ENCODE data around the gene RAB11FIP3. TPM values are rescaled to one million over a fixed set of nuclear protein-coding genes. Genes with fewer than 3 reads are reported as not detected.
"Not testable (repeated sequence)": the region's sequence is repeated elsewhere in the genome, so short reads cannot be mapped to it uniquely, and the experiment has no call there.

The RAB11FIP3 gene
- total RNA-seq = 20.5 and 72.5 TPM in 2 replicates

GRCh38 chr16:425082-425718, at the start of gene RAB11FIP3:
RAB11FIP3 (plus strand) TSS chr16:425649; CDS start chr16:426007, 358 bp downstream.
- no peak for DNase-seq (ENCODE audit: low read depth)

- DNase-seq (ENCODE audit: low read depth) = no peak
These were observed 49.3 kb upstream of the RAB11FIP3 start for GRCh38 chr16:375927-376816.

GRCh38 chr16:376817-377418, 48.5 kb upstream of the RAB11FIP3 start:
- no peak for DNase-seq (ENCODE audit: low read depth)

- no peak for DNase-seq (ENCODE audit: low read depth)
These were observed 48.0 kb upstream of the RAB11FIP3 start for GRCh38 chr16:377419-377951.

GRCh38 chr16:378113-378820, 47.2 kb upstream of the RAB11FIP3 start:
- not testable (repeated sequence) for DNase-seq (ENCODE audit: low read depth)

GRCh38 chr16:378821-379182, 46.6 kb upstream of the RAB11FIP3 start:
- DNase-seq (ENCODE audit: low read depth) = no peak

- DNase-seq (ENCODE audit: low read depth) = peak; percentile 22
These were observed 46.1 kb upstream of the RAB11FIP3 start for GRCh38 chr16:379183-379960.

- no peak for DNase-seq (ENCODE audit: low read depth)
These were observed 45.3 kb upstream of the RAB11FIP3 start for GRCh38 chr16:379961-380761.

- no peak for DNase-seq (ENCODE audit: low read depth)
These were observed 44.8 kb upstream of the RAB11FIP3 start for GRCh38 chr16:380762-381011.

GRCh38 chr16:381012-381788, 44.2 kb upstream of the RAB11FIP3 start:
- DNase-seq (ENCODE audit: low read depth) = no peak

- peak; percentile 15 for DNase-seq (ENCODE audit: low read depth)
These were observed 43.4 kb upstream of the RAB11FIP3 start, which contains the start of gene PGAP6 for GRCh38 chr16:381789-382717. PGAP6 (minus strand) TSS chr16:381978; CDS start chr16:381821, 157 bp downstream.

GRCh38 chr16:383326-384051, 42.0 kb upstream of the RAB11FIP3 start:
- peak; percentile 62 for DNase-seq (ENCODE audit: low read depth)

GRCh38 chr16:386641-387156, 38.8 kb upstream of the RAB11FIP3 start:
- no peak for DNase-seq (ENCODE audit: low read depth)

GRCh38 chr16:387761-388666, 37.4 kb upstream of the RAB11FIP3 start:
- not testable (repeated sequence) for DNase-seq (ENCODE audit: low read depth)

- no peak for DNase-seq (ENCODE audit: low read depth)
These were observed 36.1 kb upstream of the RAB11FIP3 start for GRCh38 chr16:389352-389751.

GRCh38 chr16:391885-392335, 33.5 kb upstream of the RAB11FIP3 start:
- peak; percentile 86 for DNase-seq (ENCODE audit: low read depth)
